CD14-positive monocyte (primary cell): ENCODE data around the gene THSD7A. TPM values are rescaled to one million over a fixed set of nuclear protein-coding genes. Genes with fewer than 3 reads are reported as not detected.

ENCODE experiments used
- DNase-seq, 3 donors: peaks; one replicate each; pipeline ENCODE4 v3.0.0-alpha.2; 2011 to 2022
- H2AFZ ChIP-seq: 2 replicates; pipeline ENCODE4 v1.6.0; 2012; ENCODE audit warnings: mild to moderate bottlenecking, low read depth, low read length, inconsistent platforms; ENCODE audit not compliant: insufficient read depth, poor library complexity, severe bottlenecking
- H3K27ac ChIP-seq, 2 donors: 1 replicate in 1 of 2; 2 replicates in 1 of 2; pipeline ENCODE4 v1.5.1; 2012 to 2013; ENCODE audit warnings: low read length in 2 of 2, control low read depth in 1 of 2, inconsistent platforms in 1 of 2, low read depth in 1 of 2, mild to moderate bottlenecking in 1 of 2
- H3K27me3 ChIP-seq, 2 donors: one replicate each; pipeline versions ENCODE4 v1.6.0 to v1.6.1; 2011 to 2013; ENCODE audit warnings: low read length in 2 of 2; ENCODE audit not compliant: control insufficient read depth in 2 of 2, insufficient read depth in 2 of 2
- H3K36me3 ChIP-seq, 2 donors: replicated peaks in 1 of 2; 1 replicate in 1 of 2; 2 replicates in 1 of 2; pipeline versions ENCODE4 v1.5.1 to v1.6.1; 2012 to 2013; ENCODE audit warnings: low read length in 2 of 2, control low read depth in 1 of 2, inconsistent platforms in 1 of 2, mild to moderate bottlenecking in 1 of 2; ENCODE audit not compliant: insufficient read depth in 2 of 2, control insufficient read depth in 1 of 2
- H3K4me1 ChIP-seq, 2 donors: 1 replicate in 1 of 2; 2 replicates in 1 of 2; pipeline versions ENCODE4 v1.5.1 to v1.6.1; 2012 to 2013; ENCODE audit warnings: low read length in 2 of 2, control low read depth in 1 of 2, inconsistent platforms in 1 of 2, mild to moderate bottlenecking in 1 of 2, moderate library complexity in 1 of 2; ENCODE audit not compliant: insufficient read depth in 2 of 2, control insufficient read depth in 1 of 2
- H3K4me2 ChIP-seq: replicated peaks from 2 replicates; pipeline ENCODE3; 2012; ENCODE audit warnings: low read length, moderate library complexity, mild to moderate bottlenecking; ENCODE audit not compliant: poor library complexity, severe bottlenecking; ENCODE audit errors: extremely low read depth
- H3K4me3 ChIP-seq, 3 experiments: fragments of 200-600 bp in 1 of 3; sonication (generic) in 1 of 3; replicated peaks in 1 of 3; 1 replicate in 2 of 3; 2 replicates in 1 of 3; pipeline ENCODE4 v1.5.1; 2011 to 2013; ENCODE audit warnings: low read length in 3 of 3, mild to moderate bottlenecking in 3 of 3, control low read depth in 2 of 3, low read depth in 2 of 3, inconsistent platforms in 1 of 3, moderate library complexity in 1 of 3
- H3K79me2 ChIP-seq: 2 replicates; pipeline ENCODE4 v1.6.0; 2012; ENCODE audit warnings: mild to moderate bottlenecking, control low read depth, inconsistent platforms, low read length, moderate library complexity; ENCODE audit not compliant: insufficient read depth
- H3K9ac ChIP-seq: 2 replicates; pipeline ENCODE4 v1.6.0; 2017; ENCODE audit warnings: low read length, mild to moderate bottlenecking; ENCODE audit not compliant: insufficient read depth, poor library complexity, severe bottlenecking
- H3K9me3 ChIP-seq, 2 donors: replicated peaks in 1 of 2; 1 replicate in 1 of 2; 2 replicates in 1 of 2; pipeline versions ENCODE4 v1.5.1 to v1.6.1; 2012 to 2013; ENCODE audit warnings: low read length in 2 of 2, control low read depth in 1 of 2; ENCODE audit not compliant: control insufficient read depth in 1 of 2, insufficient read depth in 1 of 2
- H4K20me1 ChIP-seq: 2 replicates; pipeline ENCODE4 v1.6.0; 2012; ENCODE audit warnings: mild to moderate bottlenecking, low read length, control low read depth, moderate library complexity; ENCODE audit not compliant: insufficient read depth
- H3K27ac Mint-ChIP-seq, 7 donors: one replicate each; pipeline ENCODE4 v1.8.0; 2020; ENCODE audit warnings: mild to moderate bottlenecking in 7 of 7, mixed read lengths in 7 of 7, moderate library complexity in 6 of 7, inconsistent platforms in 2 of 7
- H3K27me3 Mint-ChIP-seq, 3 donors: one replicate each; pipeline ENCODE4 v1.8.0; 2021 to 2022; ENCODE audit warnings: low read depth in 3 of 3, mild to moderate bottlenecking in 3 of 3, mixed read lengths in 3 of 3, moderate library complexity in 3 of 3, inconsistent platforms in 1 of 3
- H3K36me3 Mint-ChIP-seq, 2 donors: one replicate each; pipeline ENCODE4 v1.8.0; 2020; ENCODE audit warnings: mixed read lengths in 2 of 2, inconsistent platforms in 1 of 2, mild to moderate bottlenecking in 1 of 2
- H3K4me1 Mint-ChIP-seq: one replicate; pipeline ENCODE4 v1.8.0; 2020; ENCODE audit warnings: mild to moderate bottlenecking, mixed read lengths
- H3K4me3 Mint-ChIP-seq, 2 donors: one replicate each; pipeline ENCODE4 v1.8.0; 2020; ENCODE audit warnings: mild to moderate bottlenecking in 2 of 2, mixed read lengths in 2 of 2, moderate library complexity in 1 of 2
- H3K9me3 Mint-ChIP-seq, 7 donors: one replicate each; pipeline ENCODE4 v1.8.0; 2020 to 2022; ENCODE audit warnings: mixed read lengths in 7 of 7, mild to moderate bottlenecking in 6 of 7, moderate library complexity in 6 of 7, inconsistent platforms in 2 of 7
- WGBS: methylation state at CpG from one replicate; pipeline ENCODE4 v1.1.5; 2013; ENCODE audit warnings: missing lambda C conversion rate; ENCODE audit not compliant: insufficient coverage; 5-methylcytosine and 5-hydroxymethylcytosine counted together
- intact Hi-C, 2 donors: fragments of 100-400 bp; cut with micrococcal nuclease; formaldehyde crosslinking; loops; one replicate each; pipeline versions ENCODE4 v1.15.0 to v1.15.1; 2023
- polyA plus RNA-seq, 3 donors: library from polyadenylated mRNA; depleted of rRNA in 1 of 3; unstranded in 2 of 3; stranded (reverse) in 1 of 3; fragments of 300-500 nt in 2 of 3; fragments of >200 nt in 1 of 3; fragmentation: Illumina TruSeq in 2 of 3; gene quantifications; 1 replicate in 2 of 3; 2 replicates in 1 of 3; pipeline ENCODE4 v1.2.3, GENCODE V29; 2012 to 2021
- TF ChIP-seq, protein P1 (sequence below): fragments of 200-600 bp; IDR thresholded peaks from one replicate; pipeline ENCODE4 v1.8.0; 2022; ENCODE audit warnings: antibody characterized with exemption, mild to moderate bottlenecking

The THSD7A gene
- polyA plus RNA-seq, 3 donors = under 0.01 TPM; not detected in 2

DNA sequence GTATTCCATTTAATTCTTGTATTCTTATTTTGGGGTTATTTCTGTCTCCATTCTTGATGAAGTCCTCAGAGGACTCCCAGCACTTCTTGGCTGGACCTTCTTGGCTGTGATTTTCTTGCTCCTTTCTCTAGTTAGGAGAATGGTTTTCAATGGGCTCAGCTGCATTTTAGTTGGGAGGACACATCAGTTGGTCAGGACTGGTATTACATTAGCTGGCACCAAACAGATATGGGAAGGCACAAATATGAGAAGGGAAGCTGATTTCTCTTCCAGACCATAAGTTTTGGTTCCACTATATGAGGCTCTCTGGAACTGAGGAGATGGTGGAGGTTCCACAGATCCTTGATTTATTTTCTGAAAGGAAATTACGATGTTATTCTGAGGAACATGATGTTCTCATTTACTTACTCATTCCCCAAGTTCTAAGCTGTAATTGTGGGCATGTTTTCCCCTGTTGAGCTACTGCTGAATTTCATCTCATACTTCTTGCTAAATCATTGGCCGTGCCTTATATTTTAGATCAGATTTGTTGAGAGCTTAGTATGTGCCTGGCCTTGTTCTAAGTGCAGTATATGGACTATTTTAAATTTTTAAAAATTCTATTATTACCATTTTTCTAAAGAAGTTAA lies 261.0 kb downstream of the THSD7A start:
- no peak overlapping the region for H3K4me3 ChIP-seq
- H3K36me3 ChIP-seq = no peaks in the 10 kb centered on the region
- H3K27me3 ChIP-seq = no peaks in the 10 kb centered on the region
- no peaks in the 10 kb centered on the region for H4K20me1 ChIP-seq
- TF ChIP-seq, protein P1, sequence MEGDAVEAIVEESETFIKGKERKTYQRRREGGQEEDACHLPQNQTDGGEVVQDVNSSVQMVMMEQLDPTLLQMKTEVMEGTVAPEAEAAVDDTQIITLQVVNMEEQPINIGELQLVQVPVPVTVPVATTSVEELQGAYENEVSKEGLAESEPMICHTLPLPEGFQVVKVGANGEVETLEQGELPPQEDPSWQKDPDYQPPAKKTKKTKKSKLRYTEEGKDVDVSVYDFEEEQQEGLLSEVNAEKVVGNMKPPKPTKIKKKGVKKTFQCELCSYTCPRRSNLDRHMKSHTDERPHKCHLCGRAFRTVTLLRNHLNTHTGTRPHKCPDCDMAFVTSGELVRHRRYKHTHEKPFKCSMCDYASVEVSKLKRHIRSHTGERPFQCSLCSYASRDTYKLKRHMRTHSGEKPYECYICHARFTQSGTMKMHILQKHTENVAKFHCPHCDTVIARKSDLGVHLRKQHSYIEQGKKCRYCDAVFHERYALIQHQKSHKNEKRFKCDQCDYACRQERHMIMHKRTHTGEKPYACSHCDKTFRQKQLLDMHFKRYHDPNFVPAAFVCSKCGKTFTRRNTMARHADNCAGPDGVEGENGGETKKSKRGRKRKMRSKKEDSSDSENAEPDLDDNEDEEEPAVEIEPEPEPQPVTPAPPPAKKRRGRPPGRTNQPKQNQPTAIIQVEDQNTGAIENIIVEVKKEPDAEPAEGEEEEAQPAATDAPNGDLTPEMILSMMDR = no peak
- H3K27ac Mint-ChIP-seq = no peak overlapping the region
- no peak for DNase-seq
- H3K9me3 ChIP-seq = no peaks in the 10 kb centered on the region
- H3K9ac ChIP-seq = no peak overlapping the region
- H3K4me1 ChIP-seq = no peaks in the 10 kb centered on the region
- peaks cover 0 to 6% (median 0%) of the 10 kb centered on the region in 3 donors for H3K27me3 Mint-ChIP-seq
- no peak overlapping the region for H3K4me3 Mint-ChIP-seq
- H3K27ac ChIP-seq = no peak overlapping the region
- intact Hi-C loops = no loop called here
- H3K4me2 ChIP-seq = no peak overlapping the region
- H3K4me1 Mint-ChIP-seq = no peaks in the 10 kb centered on the region
- WGBS = no CpG with 5 or more reads among the region's 2 CpGs
- H2AFZ ChIP-seq = no peak overlapping the region
- H3K79me2 ChIP-seq = no peaks in the 10 kb centered on the region
- no peaks in the 10 kb centered on the region for H3K36me3 Mint-ChIP-seq
- H3K9me3 Mint-ChIP-seq = peaks cover 0 to 8% (median 3%) of the 10 kb centered on the region in 7 donors

DNA sequence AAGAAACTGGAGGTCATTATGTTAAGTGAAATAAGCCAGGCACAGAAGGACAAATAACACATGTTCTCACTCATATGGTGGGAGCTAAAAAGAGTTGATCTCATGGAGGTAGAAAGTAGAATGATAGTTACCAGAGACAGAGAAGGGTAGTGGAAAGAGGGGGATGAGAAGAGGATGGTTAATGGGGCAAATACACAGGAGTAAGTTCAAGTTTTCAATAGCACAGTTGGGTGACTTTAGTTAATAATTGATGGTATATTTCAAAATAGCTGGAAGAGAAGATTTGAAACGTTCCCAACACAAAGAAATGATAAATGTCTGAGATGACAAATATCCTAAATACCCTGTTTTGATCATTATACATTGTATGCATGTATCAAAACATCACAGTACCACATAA lies 261.8 kb downstream of the THSD7A start:
- Mint-ChIP-seq H3K36me3 (no peaks in the 10 kb centered on the region), H3K9me3 (peaks cover 2 to 8% (median 4%) of the 10 kb centered on the region in 7 donors), H3K27ac (no peak overlapping the region), H3K4me3 (no peak overlapping the region), H3K4me1 (no peaks in the 10 kb centered on the region), H3K27me3 (peaks cover 0 to 6% (median 2%) of the 10 kb centered on the region in 3 donors)
- Histone ChIP-seq H3K9ac (no peak overlapping the region), H4K20me1 (no peaks in the 10 kb centered on the region), H3K4me1 (no peaks in the 10 kb centered on the region), H3K9me3 (no peaks in the 10 kb centered on the region), H2AFZ (no peak overlapping the region), H3K79me2 (no peaks in the 10 kb centered on the region), H3K27me3 (no peaks in the 10 kb centered on the region), H3K36me3 (no peaks in the 10 kb centered on the region), H3K4me2 (no peak overlapping the region), H3K27ac (no peak overlapping the region), H3K4me3 (no peak overlapping the region)
- TF ChIP-seq, protein P1 = no peak
- WGBS = no CpG with 5 or more reads among the region's 1 CpG
- no peak for DNase-seq
- intact Hi-C loops = no loop called here
